WTC11 (cell line): ENCODE data around the gene RELB.

ENCODE experiments used
- ATF3 ChIP-seq: sonication (generic); formaldehyde crosslinking; conservative IDR thresholded peaks from 2 replicates; pipeline ENCODE4 v1.8.1; 2022; ENCODE audit warnings: mild to moderate bottlenecking, missing genetic modification reagents
- E2F4 ChIP-seq: sonication (generic); formaldehyde crosslinking; IDR thresholded peaks from 2 replicates; pipeline ENCODE4 v1.8.1; 2022; ENCODE audit warnings: low read depth, mild to moderate bottlenecking, moderate library complexity, missing genetic modification reagents, borderline replicate concordance
- NFYB ChIP-seq: sonication (generic); formaldehyde crosslinking; conservative IDR thresholded peaks from 2 replicates; pipeline ENCODE4 v1.8.0; 2022; ENCODE audit warnings: low read depth, missing genetic modification reagents
- SMAD3 ChIP-seq: sonication (generic); formaldehyde crosslinking; IDR thresholded peaks from 2 replicates; pipeline ENCODE4 v1.8.0; 2022; ENCODE audit warnings: missing genetic modification reagents, mild to moderate bottlenecking, borderline replicate concordance
- STAT6 ChIP-seq: sonication (generic); formaldehyde crosslinking; conservative IDR thresholded peaks from 2 replicates; pipeline ENCODE4 v1.8.1; 2023; ENCODE audit warnings: mild to moderate bottlenecking, low read depth, missing genetic modification reagents, moderate library complexity
- TCF7 ChIP-seq: sonication (generic); formaldehyde crosslinking; IDR thresholded peaks from 2 replicates; pipeline ENCODE4 v1.8.0; 2022; ENCODE audit warnings: mild to moderate bottlenecking, low read depth, missing genetic modification reagents, moderate library complexity
- ZNF232 ChIP-seq: sonication (generic); formaldehyde crosslinking; IDR thresholded peaks from 2 replicates; pipeline ENCODE4 v1.8.0; 2022; ENCODE audit warnings: mild to moderate bottlenecking, missing genetic modification reagents
- TF ChIP-seq, protein P1 (sequence below): fragments of 200-600 bp; IDR thresholded peaks from 2 replicates; pipeline ENCODE4 v1.8.0; 2022; ENCODE audit warnings: antibody characterized with exemption

DNA sequence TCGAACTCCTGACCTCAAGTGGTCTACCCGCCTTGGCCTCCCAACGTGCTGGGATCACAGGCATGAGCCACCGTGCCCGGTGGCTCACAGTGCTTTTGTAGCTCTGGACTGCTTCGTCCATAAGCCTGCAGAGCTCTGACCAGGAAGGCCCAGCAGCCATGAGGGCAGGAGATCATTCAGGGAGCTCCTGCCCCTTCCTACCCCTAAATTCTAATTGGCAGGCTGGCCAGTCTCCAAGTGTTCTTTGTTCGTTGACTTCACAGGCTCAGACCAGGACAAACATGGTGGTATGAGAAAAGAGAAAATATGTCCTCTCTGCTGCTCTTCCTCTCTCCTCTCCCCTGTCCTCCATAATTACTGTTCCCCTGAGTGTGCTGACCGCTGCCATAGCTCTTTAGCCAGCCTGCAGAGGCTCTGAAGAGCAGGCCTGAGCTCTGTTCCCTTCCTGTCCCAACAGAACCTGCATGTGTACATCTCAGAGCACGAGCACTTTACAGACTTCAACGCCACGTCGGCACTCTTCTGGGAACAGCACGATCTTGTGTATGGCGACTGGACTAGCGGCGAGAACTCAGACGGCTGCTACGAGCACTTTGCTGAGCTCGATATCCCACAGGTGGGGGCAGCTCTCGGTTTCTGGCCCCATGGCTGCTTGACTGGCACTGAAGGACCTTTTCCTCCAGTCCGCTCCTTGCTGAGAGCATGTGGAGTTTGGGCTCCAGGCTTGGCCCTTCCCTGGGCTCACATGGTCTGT lies 27.1 kb upstream of the RELB start:
- TF ChIP-seq SMAD3 (CRISPR knock-in tag) (no peak), NFYB (CRISPR knock-in tag) (no peak), E2F4 (CRISPR knock-in tag) (no peak), STAT6 (no peak), ZNF232 (no peak), TCF7 (CRISPR knock-in tag) (no peak), ATF3 (CRISPR knock-in tag) (no peak)
- TF ChIP-seq, protein P1, sequence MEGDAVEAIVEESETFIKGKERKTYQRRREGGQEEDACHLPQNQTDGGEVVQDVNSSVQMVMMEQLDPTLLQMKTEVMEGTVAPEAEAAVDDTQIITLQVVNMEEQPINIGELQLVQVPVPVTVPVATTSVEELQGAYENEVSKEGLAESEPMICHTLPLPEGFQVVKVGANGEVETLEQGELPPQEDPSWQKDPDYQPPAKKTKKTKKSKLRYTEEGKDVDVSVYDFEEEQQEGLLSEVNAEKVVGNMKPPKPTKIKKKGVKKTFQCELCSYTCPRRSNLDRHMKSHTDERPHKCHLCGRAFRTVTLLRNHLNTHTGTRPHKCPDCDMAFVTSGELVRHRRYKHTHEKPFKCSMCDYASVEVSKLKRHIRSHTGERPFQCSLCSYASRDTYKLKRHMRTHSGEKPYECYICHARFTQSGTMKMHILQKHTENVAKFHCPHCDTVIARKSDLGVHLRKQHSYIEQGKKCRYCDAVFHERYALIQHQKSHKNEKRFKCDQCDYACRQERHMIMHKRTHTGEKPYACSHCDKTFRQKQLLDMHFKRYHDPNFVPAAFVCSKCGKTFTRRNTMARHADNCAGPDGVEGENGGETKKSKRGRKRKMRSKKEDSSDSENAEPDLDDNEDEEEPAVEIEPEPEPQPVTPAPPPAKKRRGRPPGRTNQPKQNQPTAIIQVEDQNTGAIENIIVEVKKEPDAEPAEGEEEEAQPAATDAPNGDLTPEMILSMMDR = no peak
